Activated naive CD4-positive, alpha-beta T cell treated with anti-CD3 and anti-CD28 coated beads, Interleukin-2, amount 50 U/mL, for 24 hours (primary cell): Measurements from ENCODE around the gene CDK6.

Experiments
- H3K27ac Mint-ChIP-seq: one replicate; pipeline ENCODE4 v1.8.0; 2021; ENCODE audit warnings: mild to moderate bottlenecking, mixed read lengths
- H3K27me3 Mint-ChIP-seq: one replicate; pipeline ENCODE4 v1.8.0; 2021; ENCODE audit warnings: mixed read lengths
- H3K36me3 Mint-ChIP-seq: one replicate; pipeline ENCODE4 v1.8.0; 2021; ENCODE audit warnings: mixed read lengths
- H3K4me1 Mint-ChIP-seq: one replicate; pipeline ENCODE4 v1.8.0; 2021; ENCODE audit warnings: mixed read lengths
- H3K4me3 Mint-ChIP-seq: one replicate; pipeline ENCODE4 v1.8.0; 2021; ENCODE audit warnings: mild to moderate bottlenecking, mixed read lengths
- H3K9me3 Mint-ChIP-seq: one replicate; pipeline ENCODE4 v1.8.0; 2021; ENCODE audit warnings: mixed read lengths

Gene CDK6

DNA sequence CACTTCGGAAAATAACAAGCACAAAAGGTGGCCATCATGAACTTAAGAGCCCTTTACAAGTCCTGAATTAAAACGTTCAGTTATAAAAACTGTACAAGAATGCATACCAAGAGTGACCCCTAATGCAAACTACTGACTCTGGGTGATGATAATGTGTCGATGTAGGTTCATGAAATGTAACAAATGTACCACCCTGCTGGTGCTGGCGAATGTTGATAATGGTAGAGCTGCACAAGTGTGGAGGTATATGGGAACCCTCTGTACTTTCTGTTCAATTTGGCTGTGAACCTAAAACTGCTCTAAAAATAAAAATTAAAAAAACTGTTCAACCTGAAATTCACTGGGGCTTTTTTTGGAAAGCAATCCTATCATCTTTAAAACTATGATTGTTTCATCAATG lies 249.5 kb downstream of the CDK6 start:
- peaks cover 16% of the 10 kb centered on the region for H3K36me3 Mint-ChIP-seq
- peak overlapping the region; percentile 93 for H3K4me3 Mint-ChIP-seq
- H3K27ac Mint-ChIP-seq, result no peak overlapping the region
- no peaks in the 10 kb centered on the region for H3K9me3 Mint-ChIP-seq
- H3K27me3 Mint-ChIP-seq, result no peaks in the 10 kb centered on the region
- H3K4me1 Mint-ChIP-seq, result peaks cover 69% of the 10 kb centered on the region

DNA sequence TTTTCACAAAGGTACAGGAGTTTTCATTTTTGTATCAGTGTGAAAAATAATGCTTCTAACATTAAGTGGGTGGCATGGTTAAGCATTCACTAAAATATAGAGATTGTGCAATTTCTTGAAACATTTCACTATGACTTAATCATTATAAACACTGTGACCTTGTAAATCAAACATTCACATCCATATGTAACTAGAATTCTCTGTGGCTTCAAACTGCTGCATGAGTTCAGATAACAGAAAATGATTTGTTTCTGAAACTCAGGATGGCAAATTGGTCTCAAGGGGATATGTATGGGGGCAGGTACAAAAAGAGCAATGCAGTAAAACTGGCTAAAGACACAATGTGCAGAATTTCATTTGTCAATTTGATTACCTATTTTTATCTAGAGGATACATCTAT lies 250.0 kb downstream of the CDK6 start:
- H3K27ac Mint-ChIP-seq, result no peak overlapping the region
- H3K36me3 Mint-ChIP-seq, result peaks cover 16% of the 10 kb centered on the region
- H3K27me3 Mint-ChIP-seq, result no peaks in the 10 kb centered on the region
- H3K4me3 Mint-ChIP-seq, result peak overlapping the region; percentile 15
- no peaks in the 10 kb centered on the region for H3K9me3 Mint-ChIP-seq
- H3K4me1 Mint-ChIP-seq, result peaks cover 71% of the 10 kb centered on the region

DNA sequence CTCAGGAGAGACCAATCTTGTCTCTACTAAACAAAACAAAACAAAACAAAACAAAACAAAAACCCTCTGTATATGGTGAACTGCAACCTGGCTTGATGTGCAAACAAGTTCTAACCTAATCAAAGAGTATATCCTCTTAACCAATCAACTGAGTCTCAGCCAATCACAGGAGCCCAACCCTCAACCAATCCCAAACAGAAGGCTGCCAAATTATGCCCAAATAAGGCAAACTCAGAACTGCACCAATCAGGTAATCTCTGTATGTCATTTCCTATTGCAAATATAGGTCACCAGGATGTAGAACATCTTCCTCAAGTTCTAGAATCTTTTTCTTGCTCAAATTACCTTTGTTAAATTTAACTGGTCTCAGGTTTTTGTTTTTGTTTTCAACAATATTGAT lies 251.4 kb downstream of the CDK6 start:
- no peaks in the 10 kb centered on the region for H3K9me3 Mint-ChIP-seq
- H3K36me3 Mint-ChIP-seq, result peaks cover 16% of the 10 kb centered on the region
- peak overlapping the region; percentile 20 for H3K4me3 Mint-ChIP-seq
- no peak overlapping the region for H3K27ac Mint-ChIP-seq
- peaks cover 73% of the 10 kb centered on the region for H3K4me1 Mint-ChIP-seq
- no peaks in the 10 kb centered on the region for H3K27me3 Mint-ChIP-seq

DNA sequence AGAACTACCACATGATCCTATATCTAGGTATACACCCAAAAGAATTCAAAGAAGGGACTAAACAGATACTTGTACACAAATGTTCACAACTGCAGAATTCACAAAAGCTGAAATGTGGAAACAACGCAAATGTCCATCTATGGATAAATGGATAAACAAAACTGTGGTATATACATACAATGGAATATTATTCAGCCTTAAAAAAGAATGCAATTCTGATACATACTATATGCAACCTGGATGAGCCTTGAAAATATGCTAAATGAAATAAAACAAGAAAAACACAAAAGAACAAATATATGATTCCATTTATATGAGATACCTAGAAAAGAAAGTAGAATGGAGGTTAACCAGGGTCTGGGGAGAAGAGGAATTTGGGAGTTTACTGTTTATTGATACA lies 253.4 kb downstream of the CDK6 start:
- H3K4me1 Mint-ChIP-seq, result peaks cover 60% of the 10 kb centered on the region
- no peak overlapping the region for H3K4me3 Mint-ChIP-seq
- no peaks in the 10 kb centered on the region for H3K9me3 Mint-ChIP-seq
- H3K27ac Mint-ChIP-seq, result peak overlapping the region; percentile 6
- H3K27me3 Mint-ChIP-seq, result no peaks in the 10 kb centered on the region
- H3K36me3 Mint-ChIP-seq, result peaks cover 13% of the 10 kb centered on the region

GRCh38 chr7:92576296-92576695 lies 260.1 kb downstream of the CDK6 start:
- no peaks in the 10 kb centered on the region for H3K9me3 Mint-ChIP-seq
- H3K27me3 Mint-ChIP-seq, result no peaks in the 10 kb centered on the region
- peaks cover 13% of the 10 kb centered on the region for H3K4me1 Mint-ChIP-seq
- no peak overlapping the region for H3K4me3 Mint-ChIP-seq
- H3K27ac Mint-ChIP-seq, result no peak overlapping the region
- H3K36me3 Mint-ChIP-seq, result peaks cover 7% of the 10 kb centered on the region

DNA sequence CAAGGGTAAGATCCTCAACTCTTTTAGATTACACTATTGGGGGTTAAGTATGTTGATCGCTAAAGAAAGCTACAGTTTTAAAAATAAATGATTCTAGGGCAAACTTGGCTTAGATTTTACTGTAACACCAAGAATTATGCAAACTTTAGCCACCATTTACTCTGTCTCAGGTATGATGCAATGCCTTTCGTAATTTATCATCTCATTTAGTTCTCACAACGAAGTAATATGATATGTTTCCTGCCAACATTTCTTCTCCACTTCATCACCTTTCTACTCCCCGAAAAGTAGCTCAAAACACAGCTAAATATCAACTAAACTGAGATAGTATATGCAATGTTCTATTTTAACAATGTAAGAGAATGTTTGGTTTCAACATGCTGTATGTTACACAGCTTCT lies 267.2 kb downstream of the CDK6 start:
- H3K36me3 Mint-ChIP-seq, result peaks cover 11% of the 10 kb centered on the region
- no peaks in the 10 kb centered on the region for H3K27me3 Mint-ChIP-seq
- H3K4me3 Mint-ChIP-seq, result no peak overlapping the region
- H3K4me1 Mint-ChIP-seq, result peaks cover 7% of the 10 kb centered on the region
- no peak overlapping the region for H3K27ac Mint-ChIP-seq
- no peaks in the 10 kb centered on the region for H3K9me3 Mint-ChIP-seq

DNA sequence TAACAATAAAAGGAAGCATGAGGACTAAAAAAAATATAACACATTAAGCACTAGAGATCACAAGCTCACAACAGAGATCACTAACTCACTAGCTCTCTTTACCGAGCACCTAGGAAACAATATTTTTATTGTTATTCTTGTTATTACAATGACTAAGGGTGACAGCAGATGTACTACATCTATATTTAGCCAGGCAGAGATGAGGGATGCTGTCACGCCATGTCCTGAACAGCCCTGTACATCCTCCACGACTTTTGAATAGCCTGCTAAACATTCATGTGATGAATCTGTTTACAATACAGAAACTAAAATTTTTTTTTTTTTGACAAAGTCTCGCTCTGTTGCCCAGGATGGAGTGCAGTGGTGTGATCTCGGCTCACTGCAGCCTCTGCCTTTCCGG lies 268.9 kb downstream of the CDK6 start:
- Mint-ChIP-seq H3K9me3 (no peaks in the 10 kb centered on the region), H3K27me3 (no peaks in the 10 kb centered on the region), H3K4me3 (no peak overlapping the region), H3K27ac (no peak overlapping the region), H3K4me1 (peaks cover 5% of the 10 kb centered on the region), H3K36me3 (peaks cover 9% of the 10 kb centered on the region)

GRCh38 chr7:92563345-92563744 lies 273.0 kb downstream of the CDK6 start:
- H3K27me3 Mint-ChIP-seq, result no peaks in the 10 kb centered on the region
- no peaks in the 10 kb centered on the region for H3K9me3 Mint-ChIP-seq
- peak overlapping the region; percentile 63 for H3K27ac Mint-ChIP-seq
- peaks cover 3% of the 10 kb centered on the region for H3K36me3 Mint-ChIP-seq
- no peaks in the 10 kb centered on the region for H3K4me1 Mint-ChIP-seq
- no peak overlapping the region for H3K4me3 Mint-ChIP-seq

GRCh38 chr7:92560602-92561001 lies 275.8 kb downstream of the CDK6 start:
- peaks cover 2% of the 10 kb centered on the region for H3K36me3 Mint-ChIP-seq
- no peaks in the 10 kb centered on the region for H3K27me3 Mint-ChIP-seq
- no peaks in the 10 kb centered on the region for H3K9me3 Mint-ChIP-seq
- no peak overlapping the region for H3K4me3 Mint-ChIP-seq
- no peaks in the 10 kb centered on the region for H3K4me1 Mint-ChIP-seq
- no peak overlapping the region for H3K27ac Mint-ChIP-seq

- Mint-ChIP-seq H3K36me3 (peaks cover 2% of the 10 kb centered on the region), H3K4me3 (no peak overlapping the region), H3K4me1 (no peaks in the 10 kb centered on the region), H3K9me3 (no peaks in the 10 kb centered on the region), H3K27ac (peak overlapping the region; percentile 51), H3K27me3 (no peaks in the 10 kb centered on the region)
Observed at GRCh38 chr7:92557808-92558362, 278.5 kb downstream of the CDK6 start.

- peaks cover 2% of the 10 kb centered on the region for H3K36me3 Mint-ChIP-seq
- no peak overlapping the region for H3K4me3 Mint-ChIP-seq
- H3K27ac Mint-ChIP-seq, result no peak overlapping the region
- H3K9me3 Mint-ChIP-seq, result no peaks in the 10 kb centered on the region
- H3K4me1 Mint-ChIP-seq, result no peaks in the 10 kb centered on the region
- no peaks in the 10 kb centered on the region for H3K27me3 Mint-ChIP-seq
Observed at GRCh38 chr7:92557249-92557648, 279.1 kb downstream of the CDK6 start.
